Testis (tissue), 2 donors: ENCODE data around the gene VAMP3.

Experiments
- POLR2A ChIP-seq: fragments of 450-650 bp; IDR thresholded peaks from one replicate; pipeline ENCODE4 v1.6.1; 2017; ENCODE audit warnings: antibody characterized with exemption, mild to moderate bottlenecking, moderate library complexity
- TF ChIP-seq, protein P1 (sequence below), 3 experiments: fragments of 450-650 bp in 2 of 3; fragments of 200-600 bp in 1 of 3; sonication (generic) in 1 of 3; IDR thresholded peaks; one replicate each; pipeline ENCODE4 v1.5.1; 2016 to 2019; ENCODE audit warnings: antibody characterized with exemption in 3 of 3, mild to moderate bottlenecking in 2 of 3, moderate library complexity in 1 of 3

DNA sequence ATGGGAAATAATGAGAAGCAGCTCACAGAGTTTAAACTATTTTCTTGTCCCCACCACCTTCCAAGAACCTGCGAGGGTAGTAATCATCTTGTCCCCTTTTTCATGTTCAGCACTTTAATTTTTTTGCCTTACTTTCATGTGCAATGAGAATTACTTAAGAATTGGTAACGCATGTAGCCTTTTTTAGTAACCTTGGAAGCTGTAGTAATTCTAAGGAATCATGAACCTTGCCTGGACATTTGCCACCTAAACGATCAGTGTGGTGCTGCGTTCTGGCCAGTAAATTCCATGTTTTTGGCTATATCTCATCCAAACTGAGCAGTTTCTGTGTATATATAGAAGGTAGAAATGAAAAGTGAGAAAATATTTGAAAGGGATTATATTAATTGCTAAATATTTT, 3.9 kb upstream of the VAMP3 start:
- TF ChIP-seq, protein P1, sequence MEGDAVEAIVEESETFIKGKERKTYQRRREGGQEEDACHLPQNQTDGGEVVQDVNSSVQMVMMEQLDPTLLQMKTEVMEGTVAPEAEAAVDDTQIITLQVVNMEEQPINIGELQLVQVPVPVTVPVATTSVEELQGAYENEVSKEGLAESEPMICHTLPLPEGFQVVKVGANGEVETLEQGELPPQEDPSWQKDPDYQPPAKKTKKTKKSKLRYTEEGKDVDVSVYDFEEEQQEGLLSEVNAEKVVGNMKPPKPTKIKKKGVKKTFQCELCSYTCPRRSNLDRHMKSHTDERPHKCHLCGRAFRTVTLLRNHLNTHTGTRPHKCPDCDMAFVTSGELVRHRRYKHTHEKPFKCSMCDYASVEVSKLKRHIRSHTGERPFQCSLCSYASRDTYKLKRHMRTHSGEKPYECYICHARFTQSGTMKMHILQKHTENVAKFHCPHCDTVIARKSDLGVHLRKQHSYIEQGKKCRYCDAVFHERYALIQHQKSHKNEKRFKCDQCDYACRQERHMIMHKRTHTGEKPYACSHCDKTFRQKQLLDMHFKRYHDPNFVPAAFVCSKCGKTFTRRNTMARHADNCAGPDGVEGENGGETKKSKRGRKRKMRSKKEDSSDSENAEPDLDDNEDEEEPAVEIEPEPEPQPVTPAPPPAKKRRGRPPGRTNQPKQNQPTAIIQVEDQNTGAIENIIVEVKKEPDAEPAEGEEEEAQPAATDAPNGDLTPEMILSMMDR (IDR thresholded peaks at IDR 0.05): no peak
- TF ChIP-seq POLR2A: no peak
